Pancreas (tissue), 10 donors: ENCODE results near the gene COTL1. TPM values are rescaled to one million over a fixed set of nuclear protein-coding genes. Genes with fewer than 3 reads are reported as not detected.

ENCODE experiments used
- ATAC-seq, 4 donors: fragments of 200-7000 bp; cut with Tn5 transposase; one replicate each; pipeline versions ENCODE4 v1.8.0 to v1.9.1; 2020; ENCODE audit warnings: mild to moderate bottlenecking in 4 of 4, moderate library complexity in 4 of 4
- DNase-seq, 6 donors: peaks; one replicate each; pipeline ENCODE4 v3.0.0-alpha.2; 2020
- FAIRE-seq: peaks from 2 replicates; lab custom pipeline; 2012; peaks lifted over from hg19 to GRCh38; lab: Jason Lieb, UNC
- H3K27ac ChIP-seq, 4 donors: fragments of 200-600 bp; sonication (generic); 1 replicate in 3 of 4; 2 replicates in 1 of 4; pipeline versions ENCODE4 v1.5.0 to v1.8.0; 2020
- H3K27me3 ChIP-seq, 4 donors: fragments of 200-600 bp; one replicate each; pipeline ENCODE4 v1.8.0; 2021
- H3K36me3 ChIP-seq, 3 donors: fragments of 200-600 bp; sonication (generic) in 1 of 3; one replicate each; pipeline versions ENCODE4 v1.5.0 to v1.8.0; 2020 to 2021
- H3K4me1 ChIP-seq, 3 donors: fragments of 200-600 bp; one replicate each; pipeline ENCODE4 v1.8.0; 2021
- H3K4me3 ChIP-seq, 4 donors: fragments of 200-600 bp; sonication (generic) in 2 of 4; one replicate each; pipeline versions ENCODE4 v1.5.0 to v1.8.0; 2020 to 2021
- H3K9me3 ChIP-seq, 4 donors: fragments of 200-600 bp; one replicate each; pipeline ENCODE4 v1.8.0; 2021
- WGBS, 2 donors: extraction: QIAGEN DNeasy Blood & Tissue Kit; methylation state at CpG; one replicate each; pipeline ENCODE4 v1.1.7; 2013; 5-methylcytosine and 5-hydroxymethylcytosine counted together
- intact Hi-C, 3 donors: fragments of 100-400 bp; cut with DNase I; formaldehyde crosslinking; loops; one replicate each; pipeline versions ENCODE4 v1.11.1 to v1.14.2; 2022
- polyA plus RNA-seq, 2 donors: library from polyadenylated mRNA; stranded (reverse); fragments of 200-250 nt; gene quantifications; one replicate each; pipeline ENCODE4 v1.2.3, GENCODE V29; 2013
- total RNA-seq, 6 donors: library from RNA; stranded (reverse); fragmentation: NEBNext Ultra II Directional in 4 of 6; extraction: Animal tissue kit (Norgen Biotek cat#: 25700) in 4 of 6; gene quantifications; one replicate each; pipeline versions ENCODE4 v1.2.1 to v1.2.4, GENCODE V29; 2021 to 2023
- TF ChIP-seq, protein P1 (sequence below), 4 donors: fragments of 200-600 bp; sonication (generic) in 3 of 4; IDR thresholded peaks; one replicate each; pipeline versions ENCODE4 v1.5.0 to v1.8.0; 2021; ENCODE audit warnings: antibody characterized with exemption in 4 of 4
- donor health status: healthy with polysubstance abuse.
- donor health status: DM: no; HTN: no; CAD: no; lungs with moderate emphysema.
- donor health status: DM: no; HTN: no; CAD: no.
- donor health status: control.
- donor health status: control.
- donor health status: Bipolar disorder and iron deficiency.
- donor health status: DM: yes; HTN: yes; CAD: no.
- donor health status: DM: no; HTN: no; CAD: no.
- donor health status: DM: no; HTN: no; CAD: no.
- donor health status: DM: yes; HTN: yes; CAD: no.

COTL1 gene
- total and polyA plus RNA-seq, 8 donors: 6.8 to 44.3 (median 19.1) TPM

DNA sequence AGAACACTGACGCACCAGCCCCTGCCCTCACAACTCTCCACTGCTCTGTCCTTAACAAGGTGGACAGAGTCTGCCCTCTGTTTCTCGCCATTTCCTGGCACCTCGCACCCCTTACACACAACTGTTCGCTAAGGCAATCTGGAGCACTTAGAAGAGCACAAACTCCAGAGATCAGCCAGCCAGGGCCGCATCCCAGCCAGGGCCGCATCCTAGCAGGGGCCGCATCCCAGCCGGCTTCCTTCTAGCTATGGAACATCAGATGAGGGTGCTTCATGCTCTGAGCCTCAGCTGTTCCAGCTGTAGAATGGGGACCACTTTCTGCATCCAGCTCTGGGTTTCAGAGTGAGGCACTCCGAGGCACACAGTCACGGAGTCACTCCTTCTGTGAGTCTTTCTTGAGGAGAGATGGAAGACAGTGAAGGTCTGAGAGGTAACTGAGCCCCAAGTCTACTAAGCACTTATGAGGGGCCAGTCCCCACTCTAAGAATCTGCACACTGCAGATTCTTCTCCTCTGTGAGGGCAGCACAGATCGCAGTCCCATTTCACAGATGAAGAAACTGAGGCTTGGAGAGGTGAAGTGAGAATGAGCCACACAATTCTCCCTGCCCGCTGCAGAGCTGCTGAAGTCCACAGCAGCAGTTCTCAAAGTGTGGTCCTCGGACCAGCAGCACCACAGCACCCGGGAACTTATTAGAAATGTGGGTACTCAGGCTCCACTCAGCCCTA is 20.9 kb downstream of the COTL1 start:
- intact Hi-C loops: no loop called here
- TF ChIP-seq, protein P1, sequence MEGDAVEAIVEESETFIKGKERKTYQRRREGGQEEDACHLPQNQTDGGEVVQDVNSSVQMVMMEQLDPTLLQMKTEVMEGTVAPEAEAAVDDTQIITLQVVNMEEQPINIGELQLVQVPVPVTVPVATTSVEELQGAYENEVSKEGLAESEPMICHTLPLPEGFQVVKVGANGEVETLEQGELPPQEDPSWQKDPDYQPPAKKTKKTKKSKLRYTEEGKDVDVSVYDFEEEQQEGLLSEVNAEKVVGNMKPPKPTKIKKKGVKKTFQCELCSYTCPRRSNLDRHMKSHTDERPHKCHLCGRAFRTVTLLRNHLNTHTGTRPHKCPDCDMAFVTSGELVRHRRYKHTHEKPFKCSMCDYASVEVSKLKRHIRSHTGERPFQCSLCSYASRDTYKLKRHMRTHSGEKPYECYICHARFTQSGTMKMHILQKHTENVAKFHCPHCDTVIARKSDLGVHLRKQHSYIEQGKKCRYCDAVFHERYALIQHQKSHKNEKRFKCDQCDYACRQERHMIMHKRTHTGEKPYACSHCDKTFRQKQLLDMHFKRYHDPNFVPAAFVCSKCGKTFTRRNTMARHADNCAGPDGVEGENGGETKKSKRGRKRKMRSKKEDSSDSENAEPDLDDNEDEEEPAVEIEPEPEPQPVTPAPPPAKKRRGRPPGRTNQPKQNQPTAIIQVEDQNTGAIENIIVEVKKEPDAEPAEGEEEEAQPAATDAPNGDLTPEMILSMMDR (IDR thresholded peaks at IDR 0.05): no peak
- no peaks in the 10 kb centered on the region for H3K36me3 ChIP-seq
- no peaks in the 10 kb centered on the region for H3K27me3 ChIP-seq
- FAIRE-seq (no peak), DNase-seq (no peak), ATAC-seq (no peak)
- H3K4me3 ChIP-seq: no peak overlapping the region
- H3K9me3 ChIP-seq: no peaks in the 10 kb centered on the region
- 91 to 96% methylated on average over 14 of the region's 14 CpGs for WGBS, 2 donors
- peaks cover 0 to 8% (median 6%) of the 10 kb centered on the region in 3 donors for H3K4me1 ChIP-seq
- peak overlapping the region in 1 of 4 donors; percentile 21 for H3K27ac ChIP-seq

DNA sequence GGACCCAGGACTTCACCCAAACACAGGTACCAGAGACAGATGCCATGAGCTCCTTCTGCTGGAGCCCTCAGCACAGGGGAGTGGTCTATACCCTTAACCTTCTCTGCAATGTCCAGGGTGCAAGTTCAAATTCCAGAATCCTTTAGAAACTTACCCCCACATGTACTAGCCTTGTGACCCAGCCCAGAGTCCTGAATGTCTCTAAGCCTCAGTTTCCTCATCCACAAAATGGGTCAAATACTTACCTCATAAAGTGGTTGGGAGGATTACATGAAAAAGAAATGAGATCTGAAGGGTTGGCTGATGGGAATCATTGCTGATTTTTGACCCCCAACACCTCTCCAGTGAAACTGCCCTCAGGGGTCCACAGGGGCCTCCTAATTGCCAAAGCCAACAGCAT is 21.7 kb downstream of the COTL1 start:
- Histone ChIP-seq H3K9me3 (no peaks in the 10 kb centered on the region), H3K4me1 (peaks cover 0 to 8% (median 6%) of the 10 kb centered on the region in 3 donors), H3K27me3 (no peaks in the 10 kb centered on the region), H3K27ac (no peak overlapping the region), H3K4me3 (no peak overlapping the region), H3K36me3 (no peaks in the 10 kb centered on the region)
- intact Hi-C loops: no loop called here
- FAIRE-seq (no peak), ATAC-seq (no peak), DNase-seq (no peak)
- TF ChIP-seq, protein P1 (IDR thresholded peaks at IDR 0.05): no peak

- H3K4me1 ChIP-seq: peaks cover 0 to 8% (median 6%) of the 10 kb centered on the region in 3 donors
Measured at GRCh38 chr16:84595052-84595481, 22.8 kb downstream of the COTL1 start.

DNA sequence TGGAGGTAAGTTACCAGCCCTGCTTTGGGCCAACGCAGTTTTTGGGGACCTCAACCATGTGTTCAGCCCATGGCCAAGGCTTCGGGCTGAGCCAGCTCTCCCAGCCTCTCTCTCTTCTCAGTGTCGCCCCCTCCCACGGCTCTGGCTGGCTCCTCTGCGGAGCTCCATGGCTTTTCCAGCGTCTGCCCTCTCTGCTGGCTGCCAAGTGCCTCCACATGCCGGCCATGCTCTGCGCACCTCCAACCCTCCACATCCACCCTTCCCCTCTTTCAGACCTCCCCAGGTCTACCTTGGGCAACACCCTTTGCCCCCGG is 23.2 kb downstream of the COTL1 start:
- H3K4me1 ChIP-seq: peaks cover 0 to 8% (median 6%) of the 10 kb centered on the region in 3 donors
- DNase-seq (no peak), FAIRE-seq (no peak), ATAC-seq (no peak)
- intact Hi-C loops: no loop called here
- H3K4me3 ChIP-seq: no peak overlapping the region
- TF ChIP-seq, protein P1 (IDR thresholded peaks at IDR 0.05): no peak
- no peaks in the 10 kb centered on the region for H3K27me3 ChIP-seq
- H3K9me3 ChIP-seq: no peaks in the 10 kb centered on the region
- WGBS, 2 donors: 75 to 79% methylated on average over 9 of the region's 9 CpGs
- H3K36me3 ChIP-seq: no peaks in the 10 kb centered on the region
- H3K27ac ChIP-seq: no peak overlapping the region

More at GRCh38 chr16:84595052-84595481, 22.8 kb downstream of the COTL1 start:
- H3K36me3 ChIP-seq: no peaks in the 10 kb centered on the region
- 34 to 36% methylated on average over 15 of the region's 15 CpGs for WGBS, 2 donors
- H3K9me3 ChIP-seq: no peaks in the 10 kb centered on the region
- H3K27me3 ChIP-seq: no peaks in the 10 kb centered on the region
- ATAC-seq: peak; percentile 67 to 75 (median 72)
- TF ChIP-seq, protein P1 (IDR thresholded peaks at IDR 0.05): no peak
- intact Hi-C loops: no loop called here
- FAIRE-seq: no peak
- DNase-seq: peak in 4 of 6 donors; percentile 49 to 64 (median 58)
- H3K4me3 ChIP-seq: no peak overlapping the region
- no peak overlapping the region for H3K27ac ChIP-seq
